NCI-H2171 (cell line): ENCODE results near the gene SLC9C2.
"Not testable (repeated sequence)": the region's sequence is repeated elsewhere in the genome, so short reads cannot be mapped to it uniquely, and the experiment has no call there.

ENCODE experiments used
- DNase-seq: peaks from one replicate; lab custom pipeline; 2025; lab: John Stamatoyannopoulos, UW

The SLC9C2 gene

DNA sequence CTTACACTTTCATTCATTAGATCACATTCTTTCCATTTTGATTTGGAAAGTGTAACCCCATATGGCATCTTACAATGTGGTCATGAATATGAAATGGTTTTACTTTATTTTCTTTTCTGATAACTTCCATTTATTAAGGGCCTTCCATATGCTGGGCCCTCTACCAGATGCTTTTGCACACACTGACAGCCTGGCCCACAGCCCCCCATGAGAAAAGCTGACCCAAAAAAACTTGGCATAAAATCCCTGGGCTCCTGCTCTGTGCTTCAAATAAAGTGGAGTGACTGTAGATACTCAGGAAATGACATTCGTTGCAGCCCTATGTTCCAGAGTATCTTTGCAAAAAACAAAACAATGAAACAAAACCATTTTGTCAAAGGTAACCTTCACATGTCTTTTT is 76.9 kb downstream of the SLC9C2 start:
- DNase-seq, result no peak

DNA sequence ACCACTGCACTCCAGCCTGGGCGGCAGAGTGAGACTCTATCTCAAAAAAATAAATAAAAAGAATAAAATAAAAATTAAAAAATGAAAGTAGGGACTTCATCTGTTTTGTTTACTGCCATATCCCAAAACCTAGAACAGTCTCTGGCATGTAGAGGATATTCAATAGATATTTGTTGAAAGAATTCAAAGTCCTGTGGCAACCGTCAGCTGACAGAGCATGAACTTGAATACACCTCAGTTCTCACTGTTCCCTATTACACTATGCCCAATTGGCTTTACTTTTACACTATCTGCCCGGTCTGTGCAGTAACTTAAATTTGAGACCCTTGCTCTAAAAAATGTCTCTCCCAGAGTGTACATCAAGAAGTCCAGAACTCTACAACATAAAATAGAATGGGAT is 79.5 kb downstream of the SLC9C2 start:
- no peak for DNase-seq

DNA sequence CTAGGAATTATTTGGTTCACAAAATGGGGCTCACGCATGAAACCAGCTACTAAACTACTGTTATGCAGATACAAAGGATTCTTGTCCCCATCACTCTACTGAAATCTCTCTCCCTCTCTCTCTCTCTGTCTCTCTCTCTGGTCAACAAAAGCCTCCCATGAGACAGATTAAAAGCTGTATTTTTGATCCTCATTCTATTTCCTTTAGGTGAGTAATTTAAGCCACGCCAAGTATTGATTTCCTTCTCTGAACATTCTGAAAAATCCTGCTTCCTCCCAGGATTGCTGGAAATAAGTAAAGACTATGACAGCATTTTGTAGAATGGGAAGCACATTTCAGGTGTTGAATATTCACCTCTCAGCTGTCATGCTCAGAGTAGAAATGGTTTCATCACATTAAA is 82.1 kb downstream of the SLC9C2 start:
- DNase-seq, result no peak

DNA sequence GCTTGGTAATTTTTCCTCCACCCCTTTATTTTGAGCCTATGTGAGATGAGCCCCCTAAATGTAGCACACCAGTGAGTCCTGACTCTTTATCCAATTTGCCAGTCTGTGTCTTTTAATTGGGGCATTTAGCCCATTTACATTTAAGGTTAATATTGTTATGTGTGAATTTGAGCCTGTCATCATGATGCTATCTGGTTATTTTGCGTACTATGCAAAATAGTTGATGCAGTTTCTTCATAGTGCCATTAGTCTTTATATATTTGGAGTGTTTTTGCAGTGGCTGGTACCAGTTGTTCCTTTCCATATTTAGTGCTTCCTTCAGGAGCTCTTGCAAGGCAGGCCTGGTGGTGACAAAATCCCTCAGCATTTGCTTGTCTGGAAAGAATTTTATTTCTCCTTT is 88.4 kb downstream of the SLC9C2 start:
- not testable (repeated sequence) for DNase-seq

DNA sequence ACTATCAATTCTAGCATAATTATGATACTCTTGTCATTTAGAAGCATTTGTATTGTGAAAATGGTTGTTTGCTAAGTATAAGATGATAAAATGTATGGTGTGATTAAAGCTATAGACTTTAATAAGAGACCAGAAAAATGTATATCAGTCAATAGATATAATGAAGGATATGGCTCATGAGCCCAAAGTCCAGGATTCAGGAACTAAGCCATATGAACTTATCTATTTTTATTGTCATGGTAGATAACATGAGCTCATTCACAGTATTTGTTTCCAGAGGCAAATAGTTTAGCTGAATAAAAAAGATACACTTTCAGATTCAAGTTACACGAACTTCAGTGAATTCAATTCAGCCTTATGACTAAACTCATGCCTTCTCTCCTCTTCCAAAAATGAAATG is 93.1 kb downstream of the SLC9C2 start:
- DNase-seq, result no peak

DNA sequence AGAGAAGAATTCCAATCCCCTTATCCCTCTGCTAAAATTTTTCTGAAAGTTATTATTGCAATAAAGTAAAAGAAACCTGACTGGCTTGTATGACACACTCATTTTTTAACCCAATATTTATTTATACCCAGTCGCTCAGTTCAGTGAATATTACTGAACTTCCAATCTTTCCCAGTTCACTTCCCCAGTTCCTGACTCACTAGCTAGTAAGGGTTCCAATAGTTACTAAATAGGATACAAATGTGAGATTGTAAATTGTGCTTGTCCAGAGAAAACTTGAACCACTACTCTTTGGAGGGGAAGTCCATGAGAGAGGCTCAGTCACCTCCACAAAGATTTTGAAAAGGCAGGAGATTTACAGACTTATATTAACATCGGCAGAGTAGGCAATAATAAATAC is 94.3 kb downstream of the SLC9C2 start:
- DNase-seq, result no peak

DNA sequence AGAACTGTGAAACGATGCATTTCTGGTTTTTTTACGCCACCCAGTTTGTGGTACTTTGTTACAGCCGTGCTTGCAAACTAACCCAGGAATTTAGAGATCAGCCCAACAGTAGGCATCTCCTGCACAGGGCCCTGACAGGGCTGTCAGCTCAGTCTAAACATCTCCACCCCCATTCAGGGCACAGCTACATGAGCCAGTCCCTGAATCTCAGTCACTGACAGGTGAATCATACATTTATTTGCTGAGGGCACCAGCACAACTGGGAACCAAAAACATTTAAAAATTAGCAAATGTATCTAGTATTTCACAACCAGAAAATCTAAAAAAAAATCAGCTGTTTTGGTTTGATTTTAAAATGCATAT is 95.0 kb downstream of the SLC9C2 start:
- no peak for DNase-seq

DNA sequence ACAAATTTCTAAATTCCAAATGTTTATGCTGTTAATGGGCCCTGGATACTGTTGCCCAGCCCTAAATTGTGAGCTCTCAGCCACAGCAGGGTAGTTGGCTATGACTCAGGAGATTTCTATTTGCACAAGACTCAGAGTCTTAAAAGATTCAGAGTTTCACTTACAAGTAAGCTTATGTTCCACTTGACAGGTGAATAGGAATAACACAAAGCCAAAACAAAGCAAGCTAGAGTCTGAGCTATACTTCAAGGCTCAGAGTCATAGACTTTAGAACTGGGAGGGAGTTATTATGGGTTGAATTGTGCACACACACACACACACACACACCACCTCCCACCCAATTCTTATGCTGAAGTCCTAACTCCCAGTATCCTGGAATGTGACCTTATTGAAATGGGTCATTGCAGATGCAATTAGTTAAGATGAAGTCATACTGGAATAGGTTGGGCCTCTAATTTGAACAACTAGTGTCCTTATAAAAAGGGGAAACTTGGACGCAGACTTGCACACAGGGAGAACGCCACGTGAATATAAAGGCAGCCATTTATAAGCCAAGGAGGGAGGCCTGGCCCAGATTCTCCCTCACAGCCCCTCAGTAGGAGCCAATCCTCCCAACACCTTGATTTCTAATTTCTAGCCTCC is 95.5 kb downstream of the SLC9C2 start:
- no peak for DNase-seq

DNA sequence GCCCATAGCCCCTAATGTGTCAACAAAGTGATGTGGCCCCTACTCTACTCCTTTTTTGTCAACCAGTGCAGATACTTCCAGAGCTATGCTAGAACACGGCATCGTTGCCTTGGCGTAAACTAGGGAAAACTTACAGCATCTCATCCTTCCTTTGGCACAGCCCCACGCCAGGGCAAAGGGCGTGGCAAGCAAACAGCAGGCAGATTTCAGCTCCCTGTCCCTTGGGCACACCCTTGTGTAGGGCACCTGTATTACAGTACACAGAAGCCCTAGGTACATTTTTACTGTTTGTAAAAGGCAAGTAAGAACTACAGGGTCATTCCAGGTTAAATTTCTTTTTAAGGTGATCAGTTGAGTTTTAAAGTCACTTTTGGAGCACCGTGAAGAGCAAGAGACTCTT is 96.4 kb downstream of the SLC9C2 start:
- DNase-seq, result no peak

DNA sequence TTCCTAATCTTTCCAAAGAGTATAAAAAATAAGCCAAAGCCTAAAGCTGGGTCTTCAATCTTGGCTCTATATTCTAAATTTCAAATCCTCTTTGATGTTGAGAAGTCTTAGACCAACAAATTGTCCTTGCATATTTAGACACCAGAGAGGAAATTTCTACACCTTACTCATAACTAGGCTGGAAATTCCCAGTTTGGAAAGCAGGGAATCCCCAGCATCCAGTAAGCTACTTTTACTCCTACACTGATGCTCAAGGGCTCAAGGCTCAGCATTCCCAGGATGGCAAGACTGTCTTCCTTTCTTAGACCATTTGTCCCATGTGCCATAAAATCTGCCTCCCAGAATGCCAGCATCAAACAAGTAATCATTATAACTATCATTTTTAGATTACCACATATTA is 97.5 kb downstream of the SLC9C2 start:
- no peak for DNase-seq

DNA sequence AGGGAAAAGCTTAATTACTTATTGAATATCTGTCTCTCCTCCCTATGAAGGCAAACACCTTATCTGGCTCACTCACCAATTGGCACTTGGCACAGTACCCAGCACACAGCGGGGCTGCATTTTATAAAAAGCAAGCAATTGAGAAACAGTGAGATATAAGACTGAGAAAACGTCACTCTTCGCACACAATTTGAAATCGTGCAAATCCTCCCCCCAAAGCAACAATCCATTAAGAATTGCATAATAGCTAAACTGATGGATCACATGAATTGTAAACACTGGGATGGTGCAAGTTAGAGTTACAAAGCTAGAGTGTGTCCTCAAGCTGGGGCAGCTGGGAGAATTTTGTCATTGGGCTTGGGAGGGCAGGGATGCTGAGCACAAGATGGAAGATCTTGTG is 98.6 kb downstream of the SLC9C2 start:
- DNase-seq, result no peak

DNA sequence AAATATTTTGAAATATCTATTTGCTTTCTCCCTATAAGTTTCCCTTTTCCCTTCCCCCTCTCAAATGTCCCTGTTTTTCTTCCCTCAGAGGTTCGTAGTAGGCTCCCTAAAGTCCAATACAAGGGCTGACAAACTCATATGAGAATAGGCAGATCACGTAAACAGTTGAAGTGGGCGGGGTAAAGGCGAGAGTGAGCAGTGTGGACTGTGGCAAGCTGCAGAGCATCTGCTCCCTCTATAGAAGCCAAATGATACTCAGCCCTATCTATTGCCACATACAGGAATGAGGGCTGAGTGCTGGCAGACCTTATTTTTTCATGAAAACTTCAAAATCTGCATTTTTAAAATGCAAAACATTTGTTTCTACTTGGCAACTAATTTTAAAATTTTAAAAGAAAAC is 99.5 kb downstream of the SLC9C2 start:
- DNase-seq, result peak; percentile 6

DNA sequence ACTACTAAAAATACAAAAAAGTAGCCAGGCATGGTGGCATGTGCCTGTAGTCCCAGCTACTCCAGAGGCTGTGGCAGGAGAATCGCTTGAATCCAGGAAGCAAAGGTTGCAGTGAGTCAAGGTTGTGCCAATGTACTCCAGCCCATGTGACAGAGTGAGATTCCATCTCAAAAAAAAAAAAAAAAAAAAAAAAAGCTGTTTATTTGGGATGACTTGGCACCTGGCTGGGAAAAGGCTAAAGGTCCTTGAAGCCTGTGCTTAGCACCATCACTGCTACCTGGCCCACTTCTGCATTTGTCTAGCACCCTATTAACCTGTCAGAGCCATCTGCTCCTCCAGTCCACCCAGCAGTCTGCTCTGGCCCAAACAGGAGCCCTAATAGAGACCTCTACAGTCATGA is 100.8 kb downstream of the SLC9C2 start:
- no peak for DNase-seq

DNA sequence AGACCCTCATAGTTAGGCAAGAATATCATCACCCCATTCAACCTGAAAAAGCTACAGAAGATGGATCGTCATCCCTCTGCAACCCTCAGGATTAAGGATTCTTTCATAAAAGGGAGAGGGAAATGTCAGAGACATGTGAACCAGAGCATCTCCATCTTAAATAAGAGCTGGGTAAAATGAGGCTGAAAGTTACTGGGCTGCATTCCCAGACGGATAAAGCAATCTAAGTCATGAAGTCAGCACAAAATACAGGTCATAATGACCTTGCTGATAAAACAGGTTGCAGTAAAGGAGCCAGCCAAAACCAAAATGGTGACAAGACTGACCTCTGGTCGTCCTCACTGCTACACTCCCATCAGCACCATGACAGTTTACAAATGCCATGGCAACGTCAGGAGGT is 103.1 kb downstream of the SLC9C2 start:
- no peak for DNase-seq

DNA sequence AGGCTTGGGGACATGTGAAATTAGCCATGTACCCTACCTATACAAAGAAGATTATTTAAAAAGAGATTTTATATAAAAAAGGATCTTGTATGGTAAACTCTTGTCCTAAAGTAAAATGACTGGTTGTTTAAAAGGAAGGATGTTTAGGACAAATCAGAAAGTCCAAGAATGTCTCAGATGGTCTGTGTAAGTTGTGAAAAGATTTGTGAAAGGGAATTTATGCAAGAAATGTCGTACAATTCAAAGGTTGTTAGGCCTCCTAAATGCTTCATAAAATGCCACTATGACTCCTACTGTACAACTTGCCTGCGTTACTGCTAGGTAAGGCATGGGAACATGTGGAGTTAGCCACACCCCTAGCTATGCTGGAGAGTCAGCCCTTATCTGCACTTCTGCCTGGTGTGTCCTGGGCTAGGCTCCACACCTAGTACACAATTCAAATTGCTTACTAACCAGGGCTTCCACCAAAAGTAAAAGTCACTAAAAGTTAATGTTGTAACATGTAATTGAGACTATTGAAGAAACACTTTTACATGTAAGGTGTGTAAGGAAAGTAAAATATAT is 106.0 kb downstream of the SLC9C2 start:
- no peak for DNase-seq

DNA sequence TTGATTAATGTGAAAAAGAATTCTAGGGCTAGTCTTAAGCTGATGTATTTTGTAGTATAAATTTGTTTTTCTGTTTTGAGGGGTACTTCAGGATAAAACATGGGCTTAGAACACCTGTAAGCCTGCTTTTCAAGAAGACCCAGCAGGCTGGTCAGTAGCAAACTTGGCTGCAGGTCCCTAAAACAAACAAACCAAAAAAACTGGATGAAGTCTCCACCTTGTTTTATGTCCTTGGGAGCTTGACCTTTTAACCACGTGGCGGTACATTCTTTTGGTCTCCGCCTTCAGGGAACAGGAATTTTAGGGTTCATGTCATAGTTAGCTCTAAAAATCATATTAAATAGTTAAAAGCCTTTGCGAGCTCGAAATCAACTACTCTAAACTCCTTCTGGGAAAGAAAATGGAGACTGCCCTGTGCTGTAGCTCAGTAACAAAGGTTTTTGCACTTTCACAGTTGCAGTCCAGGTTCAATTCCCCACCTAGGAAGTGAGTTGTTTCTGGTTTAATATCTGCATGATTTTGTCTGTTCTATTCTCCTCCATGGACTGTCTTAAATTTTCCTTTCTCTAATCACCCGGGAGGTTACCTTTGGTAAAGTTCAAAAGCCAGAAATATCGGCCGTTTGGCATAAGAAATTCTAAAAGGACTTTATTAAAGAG is 107.1 kb downstream of the SLC9C2 start:
- DNase-seq, result no peak

DNA sequence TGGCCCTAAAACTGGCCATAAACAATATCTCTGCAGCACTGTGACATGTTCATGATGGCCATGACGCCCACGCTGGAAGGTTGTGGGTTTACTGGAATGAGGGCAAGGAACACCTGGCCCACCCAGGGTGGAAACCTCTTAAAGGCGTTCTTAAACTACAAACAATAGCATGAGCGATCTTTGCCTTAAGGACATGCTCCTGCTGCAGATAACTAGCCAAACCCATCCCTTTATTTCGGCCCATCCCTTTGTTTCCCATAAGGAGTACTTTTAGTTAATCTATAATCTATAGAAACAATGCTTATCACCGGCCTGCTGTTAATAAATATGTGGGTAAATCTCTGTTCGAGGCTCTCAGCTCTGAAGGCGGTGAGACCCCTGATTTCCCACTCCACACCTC is 109.7 kb downstream of the SLC9C2 start:
- DNase-seq, result not testable (repeated sequence)

DNA sequence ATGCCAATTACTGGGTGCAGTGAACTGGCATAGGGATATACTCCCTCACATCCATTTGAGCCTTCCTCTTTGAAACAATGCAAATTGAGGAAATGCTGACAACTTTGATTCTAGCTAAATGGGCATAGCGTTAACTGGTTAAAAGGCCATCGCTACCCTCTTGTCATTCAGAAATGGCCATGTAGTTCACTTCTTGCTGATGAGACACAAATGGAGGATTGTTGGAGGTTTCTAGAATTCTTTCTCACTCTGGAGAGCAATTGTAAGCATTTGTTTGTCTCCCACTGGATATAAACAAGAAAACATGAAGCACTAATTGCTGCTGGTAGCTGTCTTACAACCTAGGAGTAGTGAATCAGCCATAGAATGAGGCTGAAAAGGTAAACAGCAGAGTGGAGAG is 111.4 kb downstream of the SLC9C2 start:
- DNase-seq, result no peak

DNA sequence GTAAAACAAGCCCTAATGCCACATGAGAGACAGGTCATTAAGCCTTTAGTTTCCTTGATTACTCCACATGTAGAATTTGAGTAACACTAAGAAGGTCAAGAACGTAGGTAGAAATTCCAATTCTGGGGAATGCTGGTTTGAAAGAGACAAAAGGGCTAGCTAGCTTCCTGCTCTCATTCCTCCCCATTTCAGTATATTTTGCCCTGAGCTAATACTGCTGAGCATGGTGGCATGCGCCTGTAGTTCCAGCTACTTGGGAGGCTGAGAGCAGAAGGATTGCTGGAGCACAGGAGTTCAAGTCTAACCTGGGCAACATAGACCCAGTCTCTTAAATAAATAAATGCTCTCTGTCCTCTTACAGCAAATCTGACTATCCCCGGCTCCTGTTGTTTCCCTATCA is 112.9 kb downstream of the SLC9C2 start:
- DNase-seq, result no peak

DNA sequence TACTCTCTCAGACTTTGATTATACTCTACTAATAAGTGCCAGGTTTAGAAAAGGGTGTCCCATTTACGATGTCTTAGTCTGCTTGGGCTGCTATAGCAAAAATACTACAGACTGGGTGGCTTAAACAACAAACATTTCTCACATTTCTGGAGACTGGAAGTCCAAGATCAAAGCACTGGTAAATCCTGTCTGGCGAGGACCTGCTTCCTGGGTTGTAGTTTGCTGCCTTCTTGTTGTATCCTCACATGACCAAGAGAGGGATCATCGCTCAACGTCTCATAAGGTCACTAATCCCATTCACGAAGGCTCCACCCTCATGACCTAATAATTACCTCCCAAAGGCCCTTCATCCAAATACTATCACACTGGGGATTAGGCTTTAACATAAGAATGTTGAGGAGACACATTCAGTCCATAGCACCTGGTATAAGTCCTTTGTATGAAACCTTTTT is 113.7 kb downstream of the SLC9C2 start:
- no peak for DNase-seq

DNA sequence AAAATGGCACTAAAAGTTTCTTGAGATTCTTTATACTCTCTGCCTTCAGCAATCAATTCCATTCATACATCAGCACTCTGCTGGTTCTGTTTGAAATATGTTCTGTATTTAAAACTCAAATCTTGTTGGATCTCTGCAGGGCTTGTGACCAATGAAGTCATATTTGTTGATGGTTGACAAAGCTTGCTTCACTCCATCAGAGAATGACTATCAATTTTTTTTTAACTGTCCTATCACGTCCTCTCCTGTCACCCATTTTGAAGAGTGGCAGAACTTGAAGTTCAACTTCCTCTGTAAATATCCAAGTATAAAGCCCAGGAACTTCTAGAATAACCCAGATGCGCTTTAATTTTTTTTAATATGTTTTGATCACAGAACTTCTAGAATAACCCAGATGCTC is 114.9 kb downstream of the SLC9C2 start:
- DNase-seq, result no peak

DNA sequence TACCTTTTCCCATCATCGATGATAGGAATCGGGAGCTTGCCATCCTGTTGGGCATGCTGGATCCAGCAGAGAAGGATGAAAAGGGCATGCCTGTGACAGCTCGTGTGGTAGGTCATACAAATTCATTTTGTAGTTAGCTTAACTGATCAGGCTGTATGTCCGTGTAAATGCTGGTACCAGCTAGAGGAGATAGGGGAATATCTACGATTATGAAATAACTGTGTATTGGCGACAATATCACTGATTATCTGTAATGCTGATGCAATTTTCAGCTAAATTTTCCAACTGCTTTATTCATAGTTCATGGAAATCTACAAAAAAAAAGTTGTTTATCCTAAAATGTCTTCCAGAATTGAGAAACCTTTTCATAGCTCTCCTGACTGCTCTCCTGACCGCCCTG is 117.5 kb downstream of the SLC9C2 start:
- no peak for DNase-seq

DNA sequence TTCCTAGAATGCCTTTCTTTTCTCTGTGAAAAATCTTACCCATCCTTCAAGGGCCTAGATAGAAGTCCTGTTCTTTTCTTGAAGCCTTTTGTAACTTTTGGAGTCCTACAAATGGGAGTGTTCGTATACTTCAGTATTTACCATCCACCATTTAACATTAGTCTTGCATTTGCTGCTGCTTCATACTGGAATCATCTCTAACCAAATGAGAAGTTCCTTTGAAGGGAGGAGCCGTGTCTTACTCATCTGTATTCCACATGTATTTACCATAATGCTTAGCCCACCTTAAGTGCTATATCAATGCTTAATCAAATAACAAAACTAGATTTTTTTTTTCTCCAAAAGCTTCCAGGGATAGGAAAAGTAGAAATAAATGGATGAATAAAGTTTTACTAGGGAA is 118.6 kb downstream of the SLC9C2 start:
- DNase-seq, result no peak

DNA sequence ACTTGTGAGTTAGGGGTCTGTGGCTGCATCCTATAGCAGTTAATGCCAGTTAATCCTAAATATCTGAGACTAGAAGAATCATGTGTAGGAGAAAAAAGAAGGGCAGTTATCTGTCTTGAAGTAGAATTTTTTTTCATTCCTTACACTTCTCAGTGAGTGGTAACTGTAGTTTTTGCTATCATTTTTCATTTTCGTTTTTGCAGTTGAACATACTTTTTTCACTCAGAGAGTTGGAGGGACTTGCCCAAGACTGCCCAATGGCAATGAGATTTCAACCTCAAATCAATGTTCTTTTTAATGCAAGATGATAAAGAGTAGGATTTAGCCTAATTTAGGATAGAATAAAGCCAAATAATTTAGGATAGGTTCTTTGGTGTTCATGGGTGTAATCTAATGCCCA is 120.2 kb downstream of the SLC9C2 start:
- DNase-seq, result no peak
